Neural progenitor cell (in vitro differentiated cells): Measurements from ENCODE around the gene IDH1. TPM values are rescaled to one million over a fixed set of nuclear protein-coding genes. Genes with fewer than 3 reads are reported as not detected.

ENCODE experiments used
- DNase-seq: peaks from one replicate; pipeline ENCODE4 v3.0.0-alpha.2; 2016; ENCODE audit warnings: low spot score
- H2AFZ ChIP-seq: fragments of 200-600 bp; sonication (generic); replicated peaks from 2 replicates; pipeline ENCODE4 v1.6.1; 2016; ENCODE audit warnings: antibody characterized with exemption
- H3F3A ChIP-seq: fragments of 200-600 bp; sonication (generic); 2 replicates; pipeline ENCODE4 v1.6.1; 2016; ENCODE audit warnings: antibody characterized with exemption, low read depth
- H3K27ac ChIP-seq: fragments of 200-600 bp; sonication (generic); 2 replicates; pipeline ENCODE4 v1.5.1; 2016; ENCODE audit warnings: mild to moderate bottlenecking
- H3K27me3 ChIP-seq: fragments of 200-600 bp; sonication (generic); 2 replicates; pipeline ENCODE4 v1.6.1; 2016; ENCODE audit warnings: mild to moderate bottlenecking, moderate library complexity
- H3K36me3 ChIP-seq: fragments of 200-600 bp; sonication (generic); 2 replicates; pipeline ENCODE4 v1.5.1; 2016
- H3K4me1 ChIP-seq: fragments of 200-600 bp; sonication (generic); 2 replicates; pipeline ENCODE4 v1.6.1; 2016; ENCODE audit warnings: mixed run types
- H3K4me2 ChIP-seq: fragments of 200-600 bp; sonication (generic); 2 replicates; pipeline ENCODE4 v1.6.1; 2016
- H3K4me3 ChIP-seq: fragments of 200-600 bp; sonication (generic); 2 replicates; pipeline ENCODE4 v1.5.1; 2016
- H3K79me2 ChIP-seq: fragments of 200-600 bp; sonication (generic); 2 replicates; pipeline ENCODE4 v1.6.1; 2016; ENCODE audit warnings: low read depth
- H3K9ac ChIP-seq: fragments of 200-600 bp; sonication (generic); 2 replicates; pipeline ENCODE4 v1.6.1; 2016
- H3K9me3 ChIP-seq: fragments of 200-600 bp; sonication (generic); 2 replicates; pipeline ENCODE4 v1.5.1; 2016; ENCODE audit warnings: low read depth
- H4K20me1 ChIP-seq: fragments of 200-600 bp; sonication (generic); 2 replicates; pipeline ENCODE4 v1.6.1; 2016; ENCODE audit warnings: low read depth
- H3K27ac Mint-ChIP-seq: 3 replicates; pipeline ENCODE4 v1.8.0; 2021; ENCODE audit warnings: mixed read lengths
- H3K27me3 Mint-ChIP-seq: 2 replicates; pipeline ENCODE4 v1.8.0; 2022; ENCODE audit warnings: low read depth, mild to moderate bottlenecking, inconsistent platforms, moderate library complexity, mixed read lengths; ENCODE audit not compliant: insufficient read depth
- H3K36me3 Mint-ChIP-seq: 3 replicates; pipeline ENCODE4 v1.8.0; 2021; ENCODE audit warnings: mixed read lengths
- H3K4me1 Mint-ChIP-seq: 3 replicates; pipeline ENCODE4 v1.8.0; 2021; ENCODE audit warnings: mixed read lengths
- H3K4me3 Mint-ChIP-seq: 3 replicates; pipeline ENCODE4 v1.8.0; 2021; ENCODE audit warnings: mild to moderate bottlenecking, moderate library complexity, mixed read lengths
- H3K9me3 Mint-ChIP-seq: 3 replicates; pipeline ENCODE4 v1.8.0; 2020; ENCODE audit warnings: mixed read lengths
- EZH2 ChIP-seq: fragments of 200-600 bp; sonication (generic); IDR thresholded peaks from 2 replicates; pipeline ENCODE4 v1.6.1; 2017; ENCODE audit warnings: antibody characterized with exemption, mild to moderate bottlenecking, moderate library complexity
- EZH2phosphoT487 ChIP-seq: fragments of 200-600 bp; sonication (generic); IDR thresholded peaks from 2 replicates; pipeline ENCODE4 v1.6.1; 2017; ENCODE audit warnings: antibody characterized with exemption
- total RNA-seq: library from RNA; depleted of rRNA; stranded (reverse); fragments of >200 nt; gene quantifications from 2 replicates; pipeline ENCODE4 v1.2.3, GENCODE V29; 2015; ENCODE audit warnings: low replicate concordance
- TF ChIP-seq, protein P1 (sequence below): fragments of 200-600 bp; sonication (generic); IDR thresholded peaks from 2 replicates; pipeline ENCODE4 v1.5.1; 2017; ENCODE audit warnings: antibody characterized with exemption, mild to moderate bottlenecking

Gene IDH1
- total RNA-seq, 1 donor from 2014 or later: 308 TPM

DNA sequence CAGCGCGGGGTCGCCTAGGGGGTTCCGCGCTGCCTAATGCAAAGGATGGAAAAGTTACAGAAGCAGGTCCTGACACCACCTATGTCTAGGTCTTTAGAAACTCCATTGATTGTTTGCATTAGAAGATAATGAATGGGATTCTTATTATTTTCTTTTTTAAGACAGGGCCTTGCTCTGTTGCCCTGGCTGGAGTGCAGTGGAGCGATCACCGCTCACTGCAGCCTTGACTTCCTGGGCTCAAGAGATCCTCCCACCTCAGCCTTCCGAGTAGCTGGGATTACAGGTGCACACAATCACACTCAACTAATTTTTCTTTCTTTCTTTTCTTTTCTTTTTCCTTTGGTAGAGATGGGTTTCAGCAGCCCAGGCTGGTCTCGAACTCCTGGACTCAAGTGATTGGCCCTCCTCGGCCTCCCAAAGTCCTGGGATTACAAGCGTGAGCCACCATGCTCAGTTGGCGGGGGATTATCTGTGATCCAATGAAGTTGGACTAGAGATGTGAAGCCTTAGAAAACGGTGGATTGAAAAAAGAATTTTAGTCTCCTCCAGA is 761 bp upstream of the IDH1 start:
- peak overlapping the region; percentile 99 for H3K4me3 Mint-ChIP-seq

DNA sequence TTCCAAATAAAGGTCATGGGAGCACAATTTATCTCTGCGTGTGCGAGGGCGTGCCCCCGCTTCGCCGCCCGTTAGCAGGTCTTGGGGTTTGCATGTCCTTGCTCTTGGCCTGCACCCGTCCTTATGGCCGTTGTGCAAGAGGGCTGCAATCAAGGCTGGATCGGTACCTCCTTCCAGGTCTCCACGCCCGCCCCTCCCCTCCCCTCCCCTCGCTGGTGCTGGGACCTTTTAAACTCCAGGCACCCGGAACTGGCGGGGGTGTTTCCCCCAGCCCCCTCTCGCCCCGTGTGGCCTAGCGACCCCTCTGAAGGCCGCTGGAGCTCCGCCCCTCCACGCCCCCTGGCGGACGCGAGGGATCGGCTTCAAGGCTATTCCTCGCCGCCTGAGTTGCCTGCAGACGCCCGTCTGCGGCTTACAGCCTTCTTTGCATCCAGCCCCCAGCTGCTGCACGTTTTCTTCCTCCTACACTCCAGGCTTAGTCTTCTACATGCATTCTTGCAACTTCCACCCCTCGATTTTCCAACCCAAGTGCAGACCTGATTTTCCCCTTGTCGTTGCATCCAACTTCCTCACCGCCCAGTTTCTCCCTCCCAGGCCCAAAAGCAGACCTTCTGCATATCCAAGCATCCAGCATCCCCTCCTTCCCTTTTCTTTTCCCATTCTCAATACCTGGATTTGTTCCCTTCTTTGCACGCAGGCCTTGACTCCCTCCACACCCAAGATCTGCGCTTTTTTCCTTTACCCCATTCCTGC is 577 bp downstream of the IDH1 start:
- Histone ChIP-seq H3K4me1 (peaks cover 39% of the 10 kb centered on the region), H4K20me1 (peaks cover 26% of the 10 kb centered on the region), H3K36me3 (peaks cover 28% of the 10 kb centered on the region), H3K9ac (peak overlapping the region; percentile 48), H3K9me3 (no peaks in the 10 kb centered on the region), H3K79me2 (peaks cover 47% of the 10 kb centered on the region), H3K4me2 (peak overlapping the region; percentile 78), H3K27me3 (no peaks in the 10 kb centered on the region), H3K4me3 (peak overlapping the region; percentile 83), H2AFZ (peak overlapping the region; percentile 29), H3K27ac (peak overlapping the region; percentile 72), H3F3A (peaks cover 35% of the 10 kb centered on the region)
- Mint-ChIP-seq H3K27me3 (no peaks in the 10 kb centered on the region), H3K4me1 (peaks cover 36% of the 10 kb centered on the region), H3K4me3 (peak overlapping the region; percentile 99), H3K36me3 (peaks cover 25% of the 10 kb centered on the region), H3K27ac (peak overlapping the region; percentile 96), H3K9me3 (no peaks in the 10 kb centered on the region)
- TF ChIP-seq, protein P1, sequence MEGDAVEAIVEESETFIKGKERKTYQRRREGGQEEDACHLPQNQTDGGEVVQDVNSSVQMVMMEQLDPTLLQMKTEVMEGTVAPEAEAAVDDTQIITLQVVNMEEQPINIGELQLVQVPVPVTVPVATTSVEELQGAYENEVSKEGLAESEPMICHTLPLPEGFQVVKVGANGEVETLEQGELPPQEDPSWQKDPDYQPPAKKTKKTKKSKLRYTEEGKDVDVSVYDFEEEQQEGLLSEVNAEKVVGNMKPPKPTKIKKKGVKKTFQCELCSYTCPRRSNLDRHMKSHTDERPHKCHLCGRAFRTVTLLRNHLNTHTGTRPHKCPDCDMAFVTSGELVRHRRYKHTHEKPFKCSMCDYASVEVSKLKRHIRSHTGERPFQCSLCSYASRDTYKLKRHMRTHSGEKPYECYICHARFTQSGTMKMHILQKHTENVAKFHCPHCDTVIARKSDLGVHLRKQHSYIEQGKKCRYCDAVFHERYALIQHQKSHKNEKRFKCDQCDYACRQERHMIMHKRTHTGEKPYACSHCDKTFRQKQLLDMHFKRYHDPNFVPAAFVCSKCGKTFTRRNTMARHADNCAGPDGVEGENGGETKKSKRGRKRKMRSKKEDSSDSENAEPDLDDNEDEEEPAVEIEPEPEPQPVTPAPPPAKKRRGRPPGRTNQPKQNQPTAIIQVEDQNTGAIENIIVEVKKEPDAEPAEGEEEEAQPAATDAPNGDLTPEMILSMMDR: peak; percentile 81
- TF ChIP-seq EZH2phosphoT487 (no peak), EZH2 (no peak)
- DNase-seq: peak; percentile 96

More for the DNA sequence above, 761 bp upstream of the IDH1 start:
- TF ChIP-seq EZH2: peak; percentile 8
- TF ChIP-seq, protein P1: peak; percentile 0
- no peak for TF ChIP-seq EZH2phosphoT487
- Histone ChIP-seq H3F3A (peaks cover 35% of the 10 kb centered on the region), H3K4me3 (peak overlapping the region; percentile 83), H4K20me1 (peaks cover 25% of the 10 kb centered on the region), H3K9ac (peak overlapping the region; percentile 18), H3K27ac (peak overlapping the region; percentile 84), H2AFZ (peak overlapping the region; percentile 67), H3K9me3 (no peaks in the 10 kb centered on the region), H3K36me3 (peaks cover 23% of the 10 kb centered on the region), H3K27me3 (no peaks in the 10 kb centered on the region), H3K4me2 (peak overlapping the region; percentile 68), H3K4me1 (peaks cover 35% of the 10 kb centered on the region), H3K79me2 (peaks cover 36% of the 10 kb centered on the region)
- no peak for DNase-seq
- Mint-ChIP-seq H3K27me3 (no peaks in the 10 kb centered on the region), H3K36me3 (peaks cover 13% of the 10 kb centered on the region), H3K4me1 (peaks cover 36% of the 10 kb centered on the region), H3K9me3 (no peaks in the 10 kb centered on the region), H3K27ac (peak overlapping the region; percentile 91)

DNA sequence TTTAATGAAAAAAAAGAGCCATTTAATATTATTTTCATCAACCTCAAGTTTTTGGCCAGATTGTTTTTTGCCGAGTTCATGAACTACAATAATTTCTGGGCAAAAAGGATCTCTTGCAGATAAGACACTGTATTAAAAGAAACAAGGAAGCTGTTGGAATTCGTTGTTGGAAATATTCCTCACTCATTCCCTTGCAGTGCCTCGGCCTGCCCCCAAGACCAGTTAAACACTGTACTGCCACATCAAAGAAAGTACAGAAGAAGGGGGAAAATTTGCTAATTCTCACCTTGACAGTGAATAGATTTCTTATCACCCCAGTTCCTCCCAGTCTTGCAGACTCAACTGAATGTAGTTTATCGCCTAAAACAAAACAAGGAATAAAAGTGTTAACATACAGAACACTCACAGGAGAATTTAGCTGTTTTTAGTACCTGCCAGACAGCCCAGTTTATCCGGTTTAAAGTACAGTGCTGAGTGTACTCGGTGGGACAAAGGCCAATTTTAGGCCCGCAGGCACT is 1.2 kb downstream of the IDH1 start:
- peak overlapping the region; percentile 11 for H2AFZ ChIP-seq
- Mint-ChIP-seq H3K27me3 (no peaks in the 10 kb centered on the region), H3K4me1 (peaks cover 36% of the 10 kb centered on the region), H3K27ac (peak overlapping the region; percentile 82), H3K4me3 (peak overlapping the region; percentile 99), H3K9me3 (no peaks in the 10 kb centered on the region), H3K36me3 (peaks cover 30% of the 10 kb centered on the region)
- H3F3A ChIP-seq: peaks cover 35% of the 10 kb centered on the region
- peaks cover 49% of the 10 kb centered on the region for H3K79me2 ChIP-seq
- peak overlapping the region; percentile 78 for H3K4me2 ChIP-seq
- no peak for DNase-seq
- H3K36me3 ChIP-seq: peaks cover 28% of the 10 kb centered on the region
- H3K9me3 ChIP-seq: no peaks in the 10 kb centered on the region
- H3K9ac ChIP-seq: peak overlapping the region; percentile 43
- H3K27ac ChIP-seq: no peak overlapping the region
- no peak for TF ChIP-seq EZH2
- TF ChIP-seq, protein P1: no peak
- no peak for TF ChIP-seq EZH2phosphoT487
- no peaks in the 10 kb centered on the region for H3K27me3 ChIP-seq
- peaks cover 39% of the 10 kb centered on the region for H3K4me1 ChIP-seq
- peaks cover 28% of the 10 kb centered on the region for H4K20me1 ChIP-seq
- H3K4me3 ChIP-seq: peak overlapping the region; percentile 83
